Sigmoid colon (tissue), 4 donors: ENCODE data around the gene SIRT3.

Source experiments
- EP300 ChIP-seq, 4 donors: sonication (generic); formaldehyde crosslinking; IDR thresholded peaks; one replicate each; pipeline ENCODE4 v1.6.1; 2017; ENCODE audit warnings: antibody characterized with exemption in 4 of 4
- POLR2A ChIP-seq, 2 donors: fragments of 450-650 bp; IDR thresholded peaks; one replicate each; pipeline ENCODE4 v1.6.1; 2016; ENCODE audit warnings: antibody characterized with exemption in 2 of 2, mild to moderate bottlenecking in 2 of 2, moderate library complexity in 2 of 2
- TF ChIP-seq, protein P1 (sequence below), 4 experiments: fragments of 450-650 bp in 3 of 4; fragments of 200-600 bp in 1 of 4; IDR thresholded peaks; one replicate each; pipeline ENCODE4 v1.5.1; 2016 to 2019; ENCODE audit warnings: antibody characterized with exemption in 4 of 4, mild to moderate bottlenecking in 3 of 4, moderate library complexity in 2 of 4

DNA sequence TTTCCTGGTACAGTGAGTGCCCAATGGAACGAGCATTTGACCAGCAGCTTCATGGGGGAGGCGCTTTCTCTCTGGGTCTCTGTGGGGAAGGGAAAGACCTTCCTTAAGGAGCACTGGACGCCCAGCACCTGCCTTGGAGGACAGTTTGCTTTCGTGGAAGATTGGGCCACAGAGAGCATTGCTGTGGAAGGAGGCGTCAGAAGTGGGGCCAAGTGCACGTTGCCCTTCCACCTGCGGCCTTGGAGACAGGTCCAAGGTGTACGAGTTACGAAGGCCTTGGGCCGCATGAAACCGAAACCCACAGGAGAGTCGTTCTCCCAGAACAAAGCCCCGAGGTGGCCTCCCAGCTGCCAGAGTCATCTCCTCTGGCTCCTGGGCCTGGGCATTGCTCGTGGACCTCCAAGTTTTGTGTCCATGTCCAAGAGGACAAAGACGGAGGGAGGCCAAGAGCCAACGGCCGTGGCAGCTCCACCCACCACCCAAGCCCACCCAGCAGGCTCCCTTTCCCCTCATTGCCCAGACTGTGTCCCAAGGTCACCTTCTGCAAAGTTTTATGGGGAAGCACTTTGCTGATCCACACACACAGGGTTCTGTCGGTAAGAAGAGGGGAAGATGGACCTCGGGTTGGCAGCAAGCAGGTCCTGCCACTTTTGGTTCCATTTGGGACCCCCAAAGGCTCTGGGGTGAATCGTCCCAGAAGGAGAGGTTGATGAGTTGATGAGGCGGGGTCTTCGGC, 36.2 kb upstream of the SIRT3 start:
- TF ChIP-seq POLR2A (IDR thresholded peaks at IDR 0.05), result no peak
- TF ChIP-seq, protein P1, sequence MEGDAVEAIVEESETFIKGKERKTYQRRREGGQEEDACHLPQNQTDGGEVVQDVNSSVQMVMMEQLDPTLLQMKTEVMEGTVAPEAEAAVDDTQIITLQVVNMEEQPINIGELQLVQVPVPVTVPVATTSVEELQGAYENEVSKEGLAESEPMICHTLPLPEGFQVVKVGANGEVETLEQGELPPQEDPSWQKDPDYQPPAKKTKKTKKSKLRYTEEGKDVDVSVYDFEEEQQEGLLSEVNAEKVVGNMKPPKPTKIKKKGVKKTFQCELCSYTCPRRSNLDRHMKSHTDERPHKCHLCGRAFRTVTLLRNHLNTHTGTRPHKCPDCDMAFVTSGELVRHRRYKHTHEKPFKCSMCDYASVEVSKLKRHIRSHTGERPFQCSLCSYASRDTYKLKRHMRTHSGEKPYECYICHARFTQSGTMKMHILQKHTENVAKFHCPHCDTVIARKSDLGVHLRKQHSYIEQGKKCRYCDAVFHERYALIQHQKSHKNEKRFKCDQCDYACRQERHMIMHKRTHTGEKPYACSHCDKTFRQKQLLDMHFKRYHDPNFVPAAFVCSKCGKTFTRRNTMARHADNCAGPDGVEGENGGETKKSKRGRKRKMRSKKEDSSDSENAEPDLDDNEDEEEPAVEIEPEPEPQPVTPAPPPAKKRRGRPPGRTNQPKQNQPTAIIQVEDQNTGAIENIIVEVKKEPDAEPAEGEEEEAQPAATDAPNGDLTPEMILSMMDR (IDR thresholded peaks at IDR 0.05), result no peak
- no peak for TF ChIP-seq EP300 (IDR thresholded peaks at IDR 0.05)
